ENCODE measurements around the gene PLSCR1.
A peak's percentile ranks its signal among the peaks of the same experiment; 100 is the strongest.
"Not testable (repeated sequence)": the region's sequence is repeated elsewhere in the genome, so short reads cannot be mapped to it uniquely, and the experiment has no call there.

Gene PLSCR1

DNA sequence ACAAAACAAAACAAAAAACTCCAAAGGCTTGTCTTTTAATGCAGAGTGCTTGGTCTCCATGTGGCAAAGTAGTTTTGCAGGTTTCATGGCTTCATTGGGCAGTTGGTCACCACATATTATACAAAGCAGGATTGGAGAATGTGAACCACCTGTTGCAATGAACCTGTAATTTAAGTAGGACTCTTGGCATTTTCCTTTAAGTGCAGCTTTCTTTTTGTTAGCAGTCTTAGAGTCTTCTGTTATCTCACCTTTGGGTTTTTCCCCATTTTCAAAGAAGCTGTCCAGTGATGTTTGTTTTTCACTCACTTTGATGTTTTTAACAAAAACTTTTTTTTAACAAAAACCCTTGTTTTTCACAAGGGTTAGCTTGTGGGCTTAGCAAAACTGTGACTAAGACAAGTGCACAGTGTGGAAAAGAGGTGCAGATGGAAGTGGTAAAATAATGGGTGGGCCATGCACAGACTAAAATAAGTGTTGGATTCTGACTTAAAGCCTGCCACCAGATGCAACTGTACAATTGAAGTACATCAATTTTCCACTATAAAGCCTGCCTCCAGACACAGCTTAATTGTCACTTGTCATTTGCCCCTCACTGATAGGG, 2.9 kb upstream of the PLSCR1 start:
- no peak for DNase-seq

DNA sequence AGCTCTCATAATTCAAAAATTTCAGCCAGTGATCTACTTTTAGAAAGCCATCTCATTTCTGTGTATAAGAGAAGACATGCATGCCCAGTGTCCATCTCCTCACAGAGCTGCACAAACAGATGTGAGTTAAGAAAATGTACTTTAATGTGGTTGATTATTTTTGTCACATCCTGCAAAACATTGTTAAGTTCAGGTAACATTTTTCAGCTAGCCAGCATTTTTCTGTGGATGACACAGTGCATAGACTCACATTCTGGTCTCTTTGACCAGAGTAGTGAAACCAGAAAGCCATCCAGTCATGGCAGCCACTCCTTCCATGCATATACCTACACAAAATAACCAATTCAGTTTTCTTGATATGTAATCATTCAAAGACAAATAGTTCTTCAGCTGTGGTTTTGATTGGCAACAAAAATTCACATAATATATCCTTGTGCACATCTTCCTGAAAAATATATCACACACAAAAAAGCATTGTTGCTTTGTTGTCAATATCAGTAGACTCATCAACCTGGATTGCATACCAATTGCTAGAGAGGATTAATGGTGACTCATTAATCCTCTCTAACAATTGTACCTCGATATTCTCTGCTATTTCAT, 2.1 kb upstream of the PLSCR1 start:
- DNase-seq: no peak

DNA sequence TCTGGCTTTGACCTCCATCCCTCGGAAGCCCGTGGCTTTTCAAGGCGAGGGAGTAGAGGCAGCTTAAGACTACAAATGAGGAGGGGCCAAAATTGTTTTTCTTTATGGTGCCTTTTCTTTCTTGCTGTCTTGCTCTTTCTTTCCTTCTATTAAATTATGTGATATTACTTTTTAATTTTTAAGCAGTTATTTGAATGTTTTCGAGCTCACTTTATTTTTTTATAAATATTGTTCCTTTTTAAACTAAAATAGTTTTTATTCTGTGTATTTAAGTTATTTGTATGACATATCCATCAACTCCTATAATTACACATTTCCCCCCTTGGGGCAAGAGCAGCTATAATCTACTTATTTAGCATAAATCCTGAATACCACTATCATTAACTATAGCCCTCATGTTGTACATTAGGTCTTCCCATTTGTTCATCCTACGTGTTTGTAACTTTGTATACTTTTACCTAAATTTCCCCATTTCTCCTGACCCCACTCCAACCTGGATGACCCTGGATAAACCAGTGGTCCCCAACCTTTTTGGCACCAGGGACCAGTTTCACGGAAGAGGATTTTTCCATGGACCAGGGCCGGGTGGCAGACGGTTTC, 622 bp upstream of the PLSCR1 start:
- DNase-seq: no peak

DNA sequence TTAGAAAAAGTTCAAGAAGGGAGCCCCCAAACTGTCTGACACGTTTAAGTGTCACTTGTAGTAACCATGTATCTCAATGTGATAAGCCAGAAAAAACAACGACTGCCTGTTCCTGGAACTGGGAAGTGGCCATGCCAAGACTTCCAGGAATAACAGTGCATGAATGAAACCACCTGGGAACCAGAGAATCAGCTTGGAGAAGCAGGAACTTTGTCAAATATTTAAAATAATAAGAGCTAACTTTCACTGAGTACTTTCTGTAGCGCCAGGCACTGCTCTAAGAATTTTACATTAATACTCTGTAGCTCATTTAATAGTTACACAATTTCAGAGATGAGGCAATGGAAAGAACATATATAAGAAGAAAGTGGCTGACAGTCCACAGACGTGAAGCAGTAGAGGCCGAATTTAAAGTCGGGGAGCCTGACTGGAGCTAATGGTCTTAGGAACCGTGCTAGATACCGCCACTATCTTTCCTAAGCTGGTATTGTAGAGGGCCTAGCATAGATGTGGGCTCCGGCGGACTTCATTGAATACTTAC, 876 bp downstream of the PLSCR1 start:
- peak; percentile 16 for DNase-seq

DNA sequence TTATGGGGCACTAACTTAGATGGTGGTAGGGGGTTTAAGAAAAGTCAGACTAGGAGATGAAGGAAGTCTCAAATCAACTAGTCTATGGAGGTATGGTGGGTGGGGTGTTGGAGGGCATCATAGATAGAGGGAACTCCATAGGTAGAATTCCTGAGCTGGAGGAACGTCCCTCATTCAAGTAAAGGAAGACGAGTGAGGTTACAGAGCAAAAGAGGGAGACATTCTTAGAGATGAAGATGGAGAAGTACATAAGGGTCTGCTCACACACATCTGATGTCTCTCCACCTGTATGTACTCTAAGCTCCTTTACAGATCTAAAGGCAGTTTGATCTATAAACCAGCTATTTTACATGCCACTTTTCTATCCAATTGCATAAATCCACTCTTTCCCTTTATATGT, 1.4 kb downstream of the PLSCR1 start:
- DNase-seq: no peak

DNA sequence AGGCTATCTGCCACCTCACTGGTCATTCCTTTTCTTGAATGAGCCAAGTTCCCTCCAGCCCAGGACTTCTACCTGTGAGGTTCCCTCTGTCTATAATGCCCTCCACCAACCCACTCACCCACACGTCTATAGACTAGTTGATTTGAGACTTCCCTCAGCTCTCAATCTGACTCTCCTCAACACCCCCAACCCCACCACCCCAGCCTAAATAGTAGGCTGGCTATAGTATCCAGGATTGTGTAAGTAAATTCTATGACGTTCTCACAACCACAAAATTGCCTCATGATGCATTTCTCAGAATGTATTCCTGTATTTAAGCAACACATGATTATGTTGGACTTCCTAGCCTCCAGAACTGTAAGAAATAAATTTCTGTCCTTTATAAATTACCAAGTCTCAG, 2.2 kb downstream of the PLSCR1 start:
- DNase-seq: peak; percentile 21

DNA sequence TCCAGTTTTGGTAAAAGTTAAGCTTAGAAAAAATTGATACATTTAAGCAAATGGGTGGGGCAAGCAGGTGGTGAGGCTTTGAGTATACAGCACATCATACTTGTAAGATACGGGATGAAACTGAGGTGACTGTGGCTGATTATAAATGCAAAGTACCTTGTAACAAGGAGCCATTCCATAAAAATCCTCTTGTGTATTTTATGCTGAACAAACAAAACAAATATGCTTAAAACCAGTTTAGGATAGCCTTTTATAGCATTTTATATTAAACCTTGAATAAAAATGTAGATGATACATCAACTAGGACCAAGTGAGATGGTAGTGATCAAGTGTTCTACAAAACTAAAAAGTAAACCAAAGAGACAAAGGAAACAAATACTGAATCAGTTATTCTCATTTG, 3.4 kb downstream of the PLSCR1 start:
- no peak for DNase-seq

DNA sequence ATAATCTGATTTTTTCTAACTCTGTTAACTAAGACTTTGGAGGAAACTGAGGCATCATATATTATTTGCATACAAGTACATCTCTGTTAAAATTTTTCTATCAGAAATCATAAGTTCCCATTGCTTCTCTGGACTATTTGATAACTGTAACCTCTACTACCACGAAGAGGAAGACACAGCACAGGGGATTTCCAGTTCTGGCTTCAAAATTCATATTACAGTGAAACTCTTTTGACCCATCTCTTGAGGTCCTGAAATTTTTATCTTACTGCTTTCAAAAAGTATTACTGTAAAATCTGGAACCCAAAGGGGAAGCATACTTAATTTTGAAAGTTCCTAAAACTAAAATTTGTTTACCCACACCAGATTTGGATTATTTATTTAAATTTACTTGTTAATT, 4.2 kb downstream of the PLSCR1 start:
- DNase-seq: no peak

DNA sequence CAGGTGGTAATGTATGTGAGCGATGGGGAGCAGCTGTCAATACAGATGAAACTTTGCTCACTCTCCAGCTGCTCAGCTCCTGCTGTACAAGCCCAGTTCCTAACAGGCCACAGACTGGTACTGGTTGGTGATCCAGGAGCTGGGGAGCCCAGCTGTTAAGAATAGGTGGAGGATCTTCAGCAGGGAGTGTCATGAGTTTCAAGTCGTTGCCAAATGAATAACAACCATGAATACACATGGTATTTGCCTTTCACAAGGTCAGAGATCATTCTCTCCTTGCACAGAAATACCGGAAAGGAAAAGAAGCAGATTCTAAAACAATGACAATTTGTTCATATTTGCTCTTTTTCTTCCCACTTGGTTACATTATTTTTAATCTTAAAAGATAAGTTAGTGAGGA, 5.1 kb downstream of the PLSCR1 start:
- DNase-seq: no peak

DNA sequence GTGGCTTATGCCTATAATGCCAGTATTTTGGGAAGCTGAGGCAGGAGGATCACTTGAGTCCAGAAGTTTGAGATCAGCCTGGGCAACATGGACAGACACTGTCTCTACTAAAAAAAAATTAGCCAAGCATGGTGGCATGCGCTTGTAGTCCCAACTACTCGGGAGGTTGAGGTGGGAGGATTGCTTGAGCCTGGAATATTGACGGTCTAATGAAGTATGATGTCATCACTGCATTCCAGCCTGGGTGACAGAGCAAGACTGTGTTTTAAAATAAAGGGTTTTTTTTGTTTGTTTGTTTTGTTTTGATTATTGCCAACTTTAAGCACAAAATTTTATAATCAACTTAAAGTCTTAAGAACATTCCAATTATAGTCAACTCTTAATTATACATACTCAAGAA, 6.8 kb downstream of the PLSCR1 start:
- no peak for DNase-seq

DNA sequence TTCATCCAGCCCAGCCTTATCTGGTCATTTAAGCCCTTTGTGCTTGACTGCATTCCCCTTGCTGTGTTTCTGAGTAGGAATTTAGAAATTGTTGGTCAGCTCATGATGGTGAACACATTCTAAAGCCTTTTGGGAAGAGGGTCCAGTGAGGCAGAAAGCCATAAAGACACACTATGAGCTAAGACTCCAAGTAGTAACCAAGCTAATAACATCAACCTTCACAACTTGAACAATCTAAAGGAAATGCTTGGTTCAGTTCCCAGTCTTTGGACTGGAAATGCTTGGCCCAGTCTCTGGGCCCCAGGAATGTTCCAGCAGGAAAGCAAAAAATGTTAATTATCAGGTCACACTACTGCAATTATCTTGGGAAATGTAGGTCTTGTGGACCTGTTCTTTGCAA, 7.7 kb downstream of the PLSCR1 start:
- DNase-seq: no peak

DNA sequence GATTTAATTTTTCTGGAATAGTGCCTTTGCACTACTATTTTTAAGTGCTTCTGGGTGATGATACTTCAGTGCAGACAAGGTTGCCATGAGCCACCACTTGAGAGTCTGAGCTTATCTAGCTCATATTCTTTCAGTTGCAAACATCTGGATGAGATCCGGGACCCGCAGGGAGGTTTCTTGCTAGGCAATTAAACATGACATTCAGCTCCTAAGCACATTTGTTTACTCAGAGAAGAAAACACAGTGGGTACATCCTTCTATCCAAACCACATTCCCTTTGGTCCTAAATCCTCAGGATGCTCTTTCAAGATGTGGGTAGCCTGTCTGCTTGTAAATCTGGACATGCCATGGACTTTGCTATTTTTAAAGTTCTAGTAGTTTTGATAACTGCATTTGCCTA, 12.0 kb downstream of the PLSCR1 start:
- no peak for DNase-seq

DNA sequence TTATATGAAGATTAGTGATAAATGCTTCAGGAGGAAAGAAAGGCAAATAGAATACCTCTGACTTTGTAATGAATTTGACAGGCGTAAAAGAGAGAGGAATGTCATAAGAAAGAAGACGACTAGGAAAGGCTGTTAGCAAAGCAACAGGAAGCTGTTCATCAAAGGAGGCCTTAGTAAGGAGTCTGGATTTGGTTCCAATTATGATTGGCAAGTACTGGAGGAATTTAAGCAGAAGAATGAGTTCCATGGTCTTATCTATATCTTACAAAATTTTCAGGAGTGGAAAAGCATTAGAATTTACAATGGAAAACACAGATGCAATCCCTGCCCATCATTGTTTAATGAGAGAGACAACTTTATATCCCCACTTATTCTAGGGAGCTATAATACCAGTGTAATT, 13.8 kb downstream of the PLSCR1 start:
- DNase-seq: no peak

DNA sequence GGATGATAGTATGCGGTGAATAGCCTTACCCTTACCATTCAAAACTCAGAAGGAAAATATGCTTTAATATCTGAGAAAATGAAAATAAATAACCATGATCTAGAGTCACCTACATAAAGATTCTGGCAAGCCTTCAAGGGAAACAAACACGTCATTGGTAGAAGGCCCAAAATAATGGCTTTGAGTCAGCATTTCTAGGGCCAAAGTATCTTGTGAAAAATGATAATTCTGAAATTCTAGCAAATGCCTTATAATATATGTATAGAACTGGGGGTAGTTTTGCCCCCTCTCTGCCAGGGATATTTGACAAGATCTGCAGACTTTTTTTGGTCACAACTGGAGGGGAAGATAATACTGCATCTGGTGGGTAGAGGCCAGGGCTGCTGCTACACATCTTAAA, 15.4 kb downstream of the PLSCR1 start:
- no peak for DNase-seq

DNA sequence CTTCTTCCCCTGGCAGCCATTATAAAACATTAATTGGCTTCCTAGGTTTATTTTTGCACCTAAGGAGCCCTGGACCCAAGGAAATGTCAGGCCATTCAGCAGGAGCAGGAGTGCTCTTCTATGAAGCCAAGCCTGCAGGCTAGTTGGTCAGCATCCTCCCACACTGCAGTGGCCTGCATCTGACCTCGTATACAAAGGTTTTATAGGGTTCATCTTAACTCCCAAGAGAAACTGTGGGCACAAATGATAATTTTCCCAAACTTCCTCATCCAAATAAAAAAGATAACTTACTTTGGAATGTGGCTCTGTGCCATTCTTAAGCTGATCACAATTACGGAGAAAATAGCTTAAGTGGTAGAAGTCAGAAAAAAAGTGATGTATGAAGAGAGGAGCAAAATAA, 19.4 kb downstream of the PLSCR1 start:
- DNase-seq: no peak

DNA sequence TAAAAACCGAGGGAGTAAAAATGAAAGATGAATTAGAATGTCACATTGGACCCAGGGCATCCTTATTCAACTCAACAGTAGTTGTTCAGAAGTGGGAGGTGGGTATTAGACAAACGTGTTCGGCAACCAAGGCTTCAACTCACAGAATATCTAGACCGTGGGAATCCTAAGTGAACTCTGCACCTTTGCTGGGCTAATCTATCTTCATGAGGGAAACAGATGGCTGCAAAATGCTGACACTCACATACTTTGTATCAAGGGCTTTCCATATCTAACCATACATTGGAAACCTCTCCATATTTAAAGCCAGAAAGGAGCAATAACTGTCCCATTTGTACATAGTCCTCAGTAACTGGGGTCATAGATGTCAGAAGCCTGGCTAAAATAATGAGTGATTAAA, 20.9 kb downstream of the PLSCR1 start:
- DNase-seq: no peak

DNA sequence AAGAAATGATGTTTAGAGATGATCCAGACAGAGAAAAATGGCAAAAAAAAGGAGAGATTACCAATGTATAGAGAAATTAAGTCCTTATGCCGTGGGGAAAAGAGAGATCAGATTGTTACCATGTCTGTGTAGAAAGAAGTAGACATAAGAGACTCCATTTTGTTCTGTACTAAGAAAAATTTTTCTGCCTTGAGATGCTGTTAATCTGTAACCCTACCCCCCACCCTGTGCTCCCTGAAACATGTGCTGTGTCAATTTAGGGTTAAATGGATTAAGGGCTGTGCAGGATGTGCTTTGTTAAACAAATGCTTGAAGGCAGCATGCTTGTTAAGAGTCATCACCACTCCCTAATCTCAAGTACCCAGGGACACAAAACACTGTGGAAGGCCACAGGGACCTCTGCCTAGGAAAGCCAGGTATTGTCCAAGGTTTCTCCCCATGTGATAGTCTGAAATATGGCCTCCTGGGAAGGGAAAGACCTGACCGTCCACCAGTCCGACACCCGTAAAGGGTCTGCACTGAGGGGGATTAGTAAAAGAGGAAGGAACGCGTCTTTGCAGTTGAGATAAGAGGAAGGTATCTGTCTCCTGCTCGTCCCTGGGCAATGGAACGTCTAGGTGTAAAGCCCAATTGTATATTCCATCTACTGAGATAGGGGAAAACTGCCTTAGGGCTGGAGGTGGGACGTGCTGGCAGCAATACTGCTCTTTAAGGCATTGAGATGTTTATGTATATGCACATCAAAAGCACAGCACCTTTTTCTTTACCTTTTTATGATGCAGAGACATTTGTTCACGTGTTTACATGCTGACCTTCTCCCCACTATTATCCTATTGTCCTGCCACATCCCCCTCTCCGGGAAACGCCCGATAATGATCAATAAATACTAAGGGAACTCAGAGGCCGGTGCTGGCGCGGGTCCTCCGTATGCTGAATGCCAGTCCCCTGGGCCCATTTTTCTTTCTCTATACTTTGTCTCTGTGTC, 21.9 kb downstream of the PLSCR1 start:
- DNase-seq: not testable (repeated sequence)

DNA sequence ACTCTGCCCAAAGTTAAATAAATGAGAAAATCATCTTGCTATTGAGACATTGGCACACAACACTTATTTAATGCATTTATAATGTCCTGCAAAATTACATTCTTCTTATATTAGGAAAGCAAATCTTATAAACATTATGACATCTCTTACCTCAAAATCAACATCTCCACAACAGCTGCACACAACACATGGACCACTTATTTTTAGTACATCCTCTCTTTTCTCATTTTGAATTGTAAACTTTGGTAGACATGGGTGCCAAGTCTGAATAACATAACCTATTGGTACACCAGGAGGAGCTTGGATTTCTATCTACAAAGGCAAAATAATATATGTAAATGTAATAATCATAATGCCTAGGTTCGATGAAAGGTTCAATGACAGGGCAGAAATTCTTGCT, 23.0 kb downstream of the PLSCR1 start:
- no peak for DNase-seq

DNA sequence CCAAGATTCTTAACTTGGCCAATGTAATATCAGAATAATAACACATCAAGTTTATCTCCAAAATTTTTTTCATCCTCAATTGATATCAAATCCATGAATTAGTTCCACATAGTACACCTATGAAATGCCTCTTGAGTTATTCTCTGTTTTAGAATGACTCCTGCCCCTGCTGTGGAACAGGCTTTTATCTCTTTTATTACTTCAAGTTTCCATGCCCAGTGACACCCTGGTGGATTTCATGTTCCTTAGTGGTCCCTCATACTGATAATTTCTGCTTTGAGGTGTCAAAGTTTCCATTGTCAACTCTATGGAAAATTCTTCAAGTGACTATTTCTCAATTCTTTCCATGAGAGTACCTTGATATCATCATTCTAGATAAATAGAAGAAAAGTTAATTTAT, 24.6 kb downstream of the PLSCR1 start:
- DNase-seq: no peak

DNA sequence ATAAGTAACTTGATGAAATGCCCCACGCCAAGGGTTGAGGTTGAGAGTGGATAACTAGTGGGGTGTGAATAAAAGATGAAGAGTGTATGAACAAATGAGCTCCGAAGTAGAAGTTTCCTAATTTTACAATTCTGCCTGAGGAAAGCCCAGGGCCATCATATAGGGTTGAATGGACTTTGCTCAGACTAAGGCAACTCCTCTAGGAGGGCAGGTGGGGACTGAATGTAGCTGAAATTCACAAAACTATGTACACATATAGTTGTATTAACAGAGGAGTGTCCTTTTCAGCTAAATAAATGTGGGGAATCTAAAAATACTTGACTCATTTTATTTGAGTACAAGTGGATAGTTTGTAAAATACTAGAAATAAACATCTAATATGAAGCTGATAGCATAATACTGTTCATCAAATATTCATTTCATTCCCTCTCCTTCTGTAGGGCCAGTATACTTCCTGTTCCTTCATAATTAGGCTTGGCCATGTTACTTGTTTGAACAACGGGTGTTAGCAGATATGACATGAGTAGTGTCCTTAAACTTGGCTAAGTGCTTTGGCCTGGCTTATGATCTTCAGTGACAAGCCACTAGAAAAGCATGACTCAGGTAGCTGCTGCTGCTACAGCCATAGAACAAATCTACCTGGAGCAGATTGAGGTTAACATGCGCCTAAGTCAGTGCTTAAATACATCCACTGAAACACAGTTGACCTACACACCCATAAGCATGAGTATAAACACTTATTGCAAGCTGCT, 26.5 kb downstream of the PLSCR1 start:
- no peak for DNase-seq

DNA sequence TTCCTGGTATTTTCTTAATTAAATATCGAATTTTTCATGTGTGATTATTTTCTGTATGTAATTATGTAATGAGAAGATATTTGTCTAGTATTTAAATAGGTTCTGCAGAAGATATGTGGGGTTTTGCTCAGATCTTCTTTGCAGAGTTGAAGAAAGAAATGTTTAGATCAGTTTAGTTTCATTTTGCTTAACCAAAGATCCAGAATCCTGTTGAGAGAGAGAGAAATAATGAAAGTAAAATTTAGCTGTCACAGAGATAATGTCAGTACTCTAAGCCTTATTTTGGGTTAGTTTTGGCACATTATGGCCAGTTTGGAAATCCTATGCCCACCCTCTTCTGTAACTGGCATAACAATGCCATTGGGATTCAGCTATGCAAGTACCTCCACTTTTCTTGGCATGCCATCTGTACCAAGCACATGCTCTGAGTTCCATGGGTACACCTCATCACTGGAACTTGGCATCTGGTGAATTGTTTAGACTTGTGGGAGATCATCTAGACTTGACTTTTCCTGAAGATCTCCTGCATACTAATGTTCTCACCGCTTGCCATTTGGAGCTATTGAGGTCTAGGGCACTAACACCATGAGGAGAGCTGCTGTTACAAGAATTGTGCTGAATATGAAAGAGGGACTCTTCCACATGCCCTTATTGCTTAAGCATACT, 30.9 kb downstream of the PLSCR1 start:
- DNase-seq: no peak
